ENCODE measurements around the gene TSPYL2. TPM values are rescaled to one million over a fixed set of nuclear protein-coding genes. Genes with fewer than 3 reads are reported as not detected.

Gene TSPYL2
- polyA plus RNA-seq, 3 donors = 22.4 to 34.2 (median 28.2) TPM

DNA sequence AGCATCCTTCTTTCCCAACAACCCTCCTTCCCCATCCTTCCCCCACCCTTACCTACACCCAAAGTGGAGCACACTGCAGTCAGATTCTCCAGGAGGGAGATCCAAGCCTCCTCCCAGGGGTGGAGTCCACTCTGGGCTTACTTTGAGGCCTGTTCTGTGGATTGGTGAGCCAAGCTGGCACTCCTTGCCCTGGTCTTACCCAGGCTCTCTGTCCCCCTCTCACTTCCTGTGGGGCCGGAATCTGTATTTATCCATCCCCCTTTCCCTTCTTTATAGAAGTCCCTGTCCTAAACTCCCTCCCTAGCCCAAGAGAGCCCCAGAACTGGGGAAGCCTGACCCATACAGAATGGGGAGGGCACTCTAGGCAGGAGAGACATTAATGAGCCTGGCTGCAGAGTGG is 3.2 kb upstream of the TSPYL2 start:
- DNase-seq (ENCODE audit: low read depth in 3 of 3, low spot score in 2 of 3) = no peak

DNA sequence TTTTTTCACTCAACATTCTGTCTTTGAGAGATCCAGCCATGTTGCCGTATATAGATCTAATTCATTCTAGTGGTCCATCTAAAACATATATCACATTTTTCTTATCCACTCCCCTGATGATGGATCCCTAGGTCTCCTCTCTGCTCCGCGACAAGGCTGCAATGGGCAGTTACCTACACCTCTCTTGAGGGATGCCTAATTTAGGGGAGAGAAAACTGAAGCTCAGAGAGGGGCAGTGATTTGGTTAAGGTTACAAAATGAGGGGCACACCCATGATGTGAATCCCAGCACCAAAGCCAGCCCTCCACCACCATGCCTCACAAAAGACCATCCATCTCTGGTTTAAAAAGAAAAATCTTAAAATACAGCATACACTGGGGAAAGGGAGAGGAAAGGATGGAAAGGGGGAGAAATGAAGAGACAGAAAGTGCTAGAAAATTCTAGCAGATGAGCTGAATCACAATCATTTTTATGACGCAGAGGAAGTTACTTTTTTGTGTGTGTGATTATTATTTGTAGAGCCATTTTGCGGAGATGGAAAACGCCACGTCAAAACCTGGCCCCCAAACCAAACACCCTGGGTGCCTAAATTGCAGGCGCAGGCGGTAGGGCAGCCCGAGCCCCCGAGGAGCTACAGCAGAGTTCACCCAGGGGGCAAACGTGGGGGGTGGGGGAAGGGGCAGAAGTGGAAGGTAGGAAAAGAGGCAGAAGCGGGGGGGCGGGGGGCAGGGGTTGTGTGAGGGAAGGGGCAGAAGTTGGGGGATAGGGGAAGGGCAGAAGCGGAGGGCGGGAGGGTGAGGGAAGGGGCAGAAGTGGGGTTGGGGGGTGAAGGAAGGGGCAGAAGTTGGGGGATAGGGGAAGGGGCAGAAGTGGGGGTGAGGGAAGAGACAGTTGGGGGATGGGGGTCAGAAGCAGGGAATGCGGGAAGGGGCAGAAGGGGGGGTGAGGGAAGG is 1.3 kb upstream of the TSPYL2 start:
- DNase-seq (ENCODE audit: low read depth in 3 of 3, low spot score in 2 of 3) = no peak

DNA sequence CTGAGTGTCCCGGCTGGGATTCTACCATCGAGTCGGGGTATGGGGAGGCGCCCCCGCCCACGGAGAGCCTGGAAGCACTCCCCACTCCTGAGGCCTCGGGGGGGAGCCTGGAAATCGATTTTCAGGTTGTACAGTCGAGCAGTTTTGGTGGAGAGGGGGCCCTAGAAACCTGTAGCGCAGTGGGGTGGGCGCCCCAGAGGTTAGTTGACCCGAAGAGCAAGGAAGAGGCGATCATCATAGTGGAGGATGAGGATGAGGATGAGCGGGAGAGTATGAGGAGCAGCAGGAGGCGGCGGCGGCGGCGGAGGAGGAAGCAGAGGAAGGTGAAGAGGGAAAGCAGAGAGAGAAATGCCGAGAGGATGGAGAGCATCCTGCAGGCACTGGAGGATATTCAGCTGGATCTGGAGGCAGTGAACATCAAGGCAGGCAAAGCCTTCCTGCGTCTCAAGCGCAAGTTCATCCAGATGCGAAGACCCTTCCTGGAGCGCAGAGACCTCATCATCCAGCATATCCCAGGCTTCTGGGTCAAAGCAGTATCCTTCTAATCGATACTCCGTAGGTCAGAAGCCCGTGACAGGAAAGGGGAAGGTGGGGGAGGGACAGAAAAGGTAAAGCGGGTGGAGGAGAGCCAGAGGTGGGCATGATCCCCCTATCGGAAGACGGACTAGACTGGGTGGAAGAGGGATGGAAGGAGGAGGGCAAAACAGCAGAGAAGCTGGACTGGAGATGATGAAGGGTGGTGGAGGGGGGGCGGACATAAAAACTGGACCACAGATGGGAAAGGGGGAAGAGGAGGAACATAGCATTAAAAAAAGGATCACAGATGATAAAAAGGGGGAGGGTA is 828 bp downstream of the TSPYL2 start:
- no peak for DNase-seq (ENCODE audit: low read depth in 3 of 3, low spot score in 2 of 3)

DNA sequence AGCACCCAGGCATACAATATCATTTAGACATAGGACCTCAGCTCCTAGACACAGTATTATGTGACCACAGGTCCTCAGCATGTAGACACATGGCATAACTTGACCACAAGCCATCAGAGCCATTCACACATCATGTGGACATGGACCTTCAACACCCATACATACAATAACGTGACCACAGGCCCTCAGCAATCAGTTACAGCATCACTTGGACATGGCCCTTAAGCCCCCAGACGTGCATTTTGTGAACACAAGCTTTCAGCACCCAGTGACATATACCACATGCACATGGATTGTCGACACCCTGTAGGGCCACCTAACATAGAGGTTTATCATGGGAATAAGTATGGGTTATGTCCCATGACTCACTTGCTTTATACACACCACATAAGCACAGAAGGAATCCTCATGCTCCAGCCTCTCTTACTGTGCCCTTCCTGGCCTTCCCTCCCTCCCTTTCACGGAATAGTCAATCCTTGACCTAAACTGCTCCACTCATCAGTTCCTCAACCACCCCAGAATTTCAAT is 1.9 kb downstream of the TSPYL2 start:
- DNase-seq (ENCODE audit: low read depth in 3 of 3, low spot score in 2 of 3) = no peak

DNA sequence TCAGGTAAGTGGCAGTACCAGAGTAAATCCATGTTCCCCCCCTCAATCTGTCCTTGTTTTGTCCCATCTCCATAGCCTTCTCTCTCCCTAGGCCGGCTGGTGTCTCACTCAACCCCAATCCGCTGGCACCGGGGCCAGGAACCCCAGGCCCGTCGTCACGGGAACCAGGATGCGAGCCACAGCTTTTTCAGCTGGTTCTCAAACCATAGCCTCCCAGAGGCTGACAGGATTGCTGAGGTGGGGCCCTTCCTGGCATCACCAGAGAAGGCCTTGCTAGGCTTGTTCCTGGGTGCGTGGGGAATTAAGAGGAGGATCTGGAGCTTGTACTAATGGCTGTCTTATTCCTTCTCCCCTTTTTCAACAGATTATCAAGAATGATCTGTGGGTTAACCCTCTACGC is 2.7 kb downstream of the TSPYL2 start:
- no peak for DNase-seq (ENCODE audit: low read depth in 3 of 3, low spot score in 2 of 3)

DNA sequence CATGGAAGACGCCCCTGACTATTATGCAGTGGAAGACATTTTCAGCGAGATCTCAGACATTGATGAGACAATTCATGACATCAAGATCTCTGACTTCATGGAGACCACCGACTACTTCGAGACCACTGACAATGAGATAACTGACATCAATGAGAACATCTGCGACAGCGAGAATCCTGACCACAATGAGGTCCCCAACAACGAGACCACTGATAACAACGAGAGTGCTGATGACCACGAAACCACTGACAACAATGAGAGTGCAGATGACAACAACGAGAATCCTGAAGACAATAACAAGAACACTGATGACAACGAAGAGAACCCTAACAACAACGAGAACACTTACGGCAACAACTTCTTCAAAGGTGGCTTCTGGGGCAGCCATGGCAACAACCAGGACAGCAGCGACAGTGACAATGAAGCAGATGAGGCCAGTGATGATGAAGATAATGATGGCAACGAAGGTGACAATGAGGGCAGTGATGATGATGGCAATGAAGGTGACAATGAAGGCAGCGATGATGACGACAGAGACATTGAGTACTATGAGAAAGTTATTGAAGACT is 3.6 kb downstream of the TSPYL2 start:
- DNase-seq (ENCODE audit: low read depth in 3 of 3, low spot score in 2 of 3) = no peak

DNA sequence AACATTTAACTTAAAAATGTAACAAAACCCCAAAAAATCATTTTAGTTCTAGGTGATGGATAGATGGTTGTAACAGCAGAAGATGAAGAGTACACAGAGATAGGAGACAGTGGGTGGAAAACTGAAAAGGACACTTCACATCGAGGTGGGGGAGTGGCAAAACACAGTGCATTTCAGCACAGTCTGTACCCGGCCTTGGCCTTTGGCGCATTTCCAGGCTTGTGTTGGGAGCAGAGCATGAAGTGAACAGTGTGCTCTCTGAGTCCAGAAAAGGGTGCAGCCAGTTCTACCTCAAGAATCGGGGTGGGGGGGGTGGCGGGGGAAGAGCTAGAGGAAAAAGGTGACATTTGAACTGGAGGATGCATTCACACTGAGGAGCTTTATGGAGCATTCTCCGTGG is 4.3 kb downstream of the TSPYL2 start:
- no peak for DNase-seq (ENCODE audit: low read depth in 3 of 3, low spot score in 2 of 3)

DNA sequence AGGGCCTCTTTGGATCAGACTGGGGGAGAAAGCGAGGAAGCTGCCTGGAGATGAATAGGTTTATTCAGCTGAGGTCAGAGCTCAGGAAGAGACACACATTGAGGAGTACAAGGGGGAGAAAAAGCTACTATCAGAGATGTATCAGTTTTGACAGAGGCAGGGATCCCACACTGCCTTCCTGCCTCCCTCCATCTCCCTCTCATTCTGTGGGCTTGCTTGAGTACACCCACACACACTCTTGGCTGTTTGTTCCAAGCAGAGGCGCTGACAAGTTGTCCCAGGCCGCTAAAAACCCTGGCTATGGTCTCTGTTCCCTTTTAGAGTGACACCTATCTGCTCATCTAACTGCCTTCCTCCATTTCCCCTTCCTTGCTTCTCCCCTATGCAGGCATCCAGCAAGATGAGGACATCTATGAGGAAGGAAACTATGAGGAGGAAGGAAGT is 5.2 kb downstream of the TSPYL2 start:
- no peak for DNase-seq (ENCODE audit: low read depth in 3 of 3, low spot score in 2 of 3)

DNA sequence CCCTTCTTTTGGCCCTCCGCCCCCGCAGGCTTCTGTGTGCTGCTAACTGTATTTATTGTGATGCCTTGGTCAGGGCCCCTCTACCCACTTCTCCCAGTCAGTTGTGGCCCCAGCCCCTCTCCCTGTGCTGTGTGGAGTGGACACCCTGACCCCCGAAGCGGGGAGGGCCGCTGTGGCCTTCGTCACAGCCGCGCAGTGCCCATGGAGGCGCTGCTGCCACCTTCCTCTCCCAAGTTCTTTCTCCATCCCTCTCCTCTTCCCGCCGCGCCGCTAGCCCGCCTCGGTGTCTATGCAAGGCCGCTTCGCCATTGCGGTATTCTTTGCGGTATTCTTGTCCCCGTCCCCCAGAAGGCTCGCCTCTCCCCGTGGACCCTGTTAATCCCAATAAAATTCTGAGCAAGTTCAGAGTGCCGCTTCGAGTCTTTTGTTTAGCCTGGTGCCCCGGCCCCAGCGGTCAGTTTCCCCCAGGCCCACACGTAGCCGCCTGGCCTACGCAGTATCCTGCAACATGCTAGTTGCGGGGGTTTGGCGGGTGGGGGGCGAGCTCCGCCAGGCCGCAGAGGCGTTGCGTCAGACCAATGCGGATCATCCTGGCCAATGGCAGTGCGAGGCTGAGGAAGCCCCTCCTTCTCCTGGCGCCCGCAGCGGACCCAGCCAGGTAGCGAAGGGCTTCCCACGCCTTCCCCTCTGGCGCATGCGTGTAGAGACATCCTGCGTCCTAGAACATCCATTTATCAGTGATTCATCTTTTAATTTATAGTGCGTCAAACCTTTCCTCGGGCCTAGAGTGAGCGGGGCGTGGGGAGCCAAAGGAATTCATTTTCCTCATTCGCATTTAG is 6.2 kb downstream of the TSPYL2 start:
- DNase-seq (ENCODE audit: low read depth in 3 of 3, low spot score in 2 of 3) = peak in 1 of 3 donors; percentile 55

DNA sequence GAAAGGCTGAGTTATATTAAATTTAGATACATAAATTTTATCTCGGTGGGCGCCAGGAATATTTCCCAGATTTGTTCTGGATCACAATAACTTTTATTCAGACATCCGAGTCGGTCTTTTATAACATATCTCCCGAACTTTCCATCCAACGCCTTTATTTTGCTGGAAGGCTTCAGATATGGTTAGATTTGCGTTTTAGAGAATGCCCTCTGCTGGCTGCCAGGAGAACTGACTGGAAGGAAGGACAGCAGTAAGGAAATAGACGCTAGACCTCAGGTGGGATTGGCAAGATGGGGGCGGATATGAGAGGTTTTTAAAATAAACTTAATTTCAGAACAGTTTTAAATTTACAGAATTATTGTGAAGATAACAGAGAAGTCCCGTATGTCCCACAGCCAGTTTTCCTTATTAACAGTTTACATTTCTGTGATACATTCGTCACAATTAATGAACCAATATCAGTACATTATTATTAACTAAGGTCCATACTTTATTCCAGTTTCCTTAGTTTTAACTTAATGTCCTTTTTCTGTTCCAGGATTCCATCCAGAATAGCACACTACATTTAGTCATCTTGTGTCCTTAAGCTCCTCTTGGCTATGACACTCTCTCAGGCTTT is 7.2 kb downstream of the TSPYL2 start:
- DNase-seq (ENCODE audit: low read depth in 3 of 3, low spot score in 2 of 3) = no peak

DNA sequence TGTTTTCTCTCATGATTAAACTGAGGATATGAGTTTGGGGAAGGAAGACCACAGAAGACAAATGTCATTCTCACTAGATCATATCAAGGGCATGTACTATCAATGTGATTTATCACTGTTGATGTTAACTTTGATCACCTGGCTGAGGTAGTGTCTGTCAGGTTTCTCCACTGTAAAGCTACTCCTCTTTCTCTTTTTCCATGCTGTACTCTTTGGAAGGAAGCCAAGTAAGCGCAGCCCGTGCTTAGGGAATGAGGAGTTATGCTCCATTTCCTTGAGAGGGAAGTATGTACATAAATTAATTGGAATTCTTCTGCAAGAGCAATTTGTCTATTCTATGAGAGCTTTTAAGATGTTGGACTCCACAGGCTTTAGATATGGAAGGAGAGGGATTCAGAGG is 7.8 kb downstream of the TSPYL2 start:
- DNase-seq (ENCODE audit: low read depth in 3 of 3, low spot score in 2 of 3) = no peak

DNA sequence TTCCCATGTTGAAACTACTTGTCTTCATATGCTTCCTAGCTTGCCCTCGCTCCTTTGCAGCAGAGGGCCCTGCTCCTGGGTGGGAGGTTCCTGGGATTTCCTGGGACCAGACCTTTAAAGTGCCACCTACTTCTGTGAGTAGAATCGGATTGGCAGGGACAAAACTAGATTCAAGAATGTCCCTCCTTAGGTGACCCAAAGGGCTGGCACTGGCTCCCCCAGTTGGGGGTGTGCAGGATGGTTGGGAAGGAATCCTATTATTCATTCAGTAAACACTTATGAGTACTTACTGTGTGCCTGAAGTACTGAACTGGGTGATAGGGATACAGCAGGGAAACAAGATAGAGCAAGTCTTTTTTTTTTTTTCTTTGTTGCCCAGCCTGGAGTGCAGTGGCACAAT is 9.2 kb downstream of the TSPYL2 start:
- DNase-seq (ENCODE audit: low read depth in 3 of 3, low spot score in 2 of 3) = no peak

DNA sequence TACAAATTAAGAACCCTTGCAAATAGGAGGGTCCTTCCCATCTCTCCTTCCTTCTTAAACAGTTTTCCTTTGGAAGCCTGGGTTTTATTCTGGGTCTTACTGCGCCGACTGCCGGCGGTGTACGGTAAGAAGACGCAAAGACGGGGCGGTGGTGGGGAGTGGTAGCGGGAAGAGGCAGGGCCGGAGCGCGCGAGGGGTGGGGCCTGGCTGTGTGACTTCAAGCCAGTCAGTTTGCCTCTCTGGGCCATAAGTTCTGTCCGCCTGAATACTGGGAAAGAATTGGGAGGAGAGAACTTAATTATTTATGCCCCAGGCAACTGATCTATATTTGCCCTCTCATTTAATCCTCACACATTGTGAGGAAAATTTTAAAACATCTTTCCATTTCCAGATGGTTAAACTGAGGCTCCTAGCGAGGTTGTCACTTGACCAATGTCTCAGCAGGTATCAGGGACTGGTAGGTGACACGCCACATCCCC is 11.0 kb downstream of the TSPYL2 start:
- no peak for DNase-seq (ENCODE audit: low read depth in 3 of 3, low spot score in 2 of 3)

DNA sequence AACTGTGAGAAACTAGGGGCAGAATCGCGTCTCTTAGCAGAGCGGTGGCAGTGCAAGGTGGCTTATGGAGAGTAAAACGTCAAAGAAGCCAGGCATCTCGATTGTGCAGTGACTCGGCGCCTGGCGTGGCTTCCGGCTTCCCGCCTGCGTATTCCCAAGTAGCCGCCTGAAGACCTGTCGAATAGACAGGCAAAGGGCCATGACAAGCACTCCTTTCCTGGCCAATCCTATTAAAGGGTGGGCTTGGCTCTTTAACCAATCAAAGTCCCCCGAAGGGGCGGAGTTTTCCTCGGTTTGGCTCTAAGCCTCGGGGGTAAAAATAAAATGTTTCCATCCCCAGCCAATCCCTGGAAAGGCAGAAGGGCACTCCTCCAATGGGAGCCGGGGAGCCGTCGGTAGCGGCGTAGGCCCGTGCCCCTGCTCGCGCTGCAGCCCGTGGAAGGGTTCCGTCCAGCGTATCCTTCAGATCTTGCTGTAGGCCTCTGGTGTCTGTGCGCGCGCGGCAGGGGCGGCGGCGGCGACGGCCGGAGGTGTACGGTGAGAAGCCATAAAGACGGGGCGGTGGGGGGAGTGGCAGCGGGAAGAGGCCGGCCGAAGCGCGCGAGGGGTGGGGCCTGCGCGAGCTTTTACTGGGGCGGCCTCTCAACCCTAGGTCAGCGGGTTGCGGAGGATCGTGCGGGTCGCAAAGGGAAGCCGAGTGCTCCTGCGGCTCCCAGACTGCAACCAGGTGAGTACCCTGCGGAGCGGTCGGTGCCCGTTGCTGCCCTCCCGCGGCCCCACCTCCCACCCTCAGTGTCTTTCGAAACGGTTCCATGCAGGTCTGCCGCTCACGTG is 11.8 kb downstream of the TSPYL2 start, which contains the start of gene KANTR:
TSS of gene KANTR (plus strand) at position 395 of the 834 bp plus-strand sequence. CDS start 30,131 bp downstream, outside the sequence.
- peak; percentile 78 to 89 (median 81) for DNase-seq (ENCODE audit: low read depth in 3 of 3, low spot score in 2 of 3)

DNA sequence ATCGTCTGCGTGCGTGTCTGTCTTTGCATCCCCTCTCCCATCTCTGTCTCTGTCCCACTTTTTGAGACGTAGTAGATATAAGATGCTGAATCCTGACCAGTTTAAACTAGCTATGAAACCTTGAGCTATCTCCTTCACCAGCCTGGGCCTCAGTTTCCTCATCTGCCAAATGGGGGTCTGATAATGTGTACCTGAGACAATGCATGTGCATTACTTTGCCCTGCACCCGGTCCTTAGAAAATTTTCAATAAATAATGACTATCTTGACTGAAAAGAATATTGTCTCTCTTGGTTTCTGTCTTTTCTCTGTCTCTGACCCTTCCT is 12.4 kb downstream of the TSPYL2 start:
- DNase-seq (ENCODE audit: low read depth in 3 of 3, low spot score in 2 of 3) = no peak

DNA sequence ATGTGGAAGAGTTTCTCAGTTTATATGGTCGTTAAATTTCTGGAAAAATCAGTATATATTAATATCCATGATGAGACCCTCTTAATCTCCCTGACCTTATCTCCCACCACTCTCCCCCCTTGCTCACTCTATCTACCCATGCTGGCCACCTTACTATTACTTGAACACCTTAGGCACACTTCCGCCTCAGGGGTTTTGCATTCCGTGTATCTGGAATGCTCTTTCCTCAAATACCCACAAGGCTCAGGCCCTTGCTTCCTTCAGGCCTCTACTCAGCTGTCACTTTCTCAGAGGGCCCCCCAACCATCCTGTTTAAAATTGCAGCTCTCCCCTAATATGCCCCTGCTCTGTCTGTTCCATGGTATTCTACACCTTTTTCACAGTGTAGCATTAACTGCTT is 13.6 kb downstream of the TSPYL2 start:
- no peak for DNase-seq (ENCODE audit: low read depth in 3 of 3, low spot score in 2 of 3)

DNA sequence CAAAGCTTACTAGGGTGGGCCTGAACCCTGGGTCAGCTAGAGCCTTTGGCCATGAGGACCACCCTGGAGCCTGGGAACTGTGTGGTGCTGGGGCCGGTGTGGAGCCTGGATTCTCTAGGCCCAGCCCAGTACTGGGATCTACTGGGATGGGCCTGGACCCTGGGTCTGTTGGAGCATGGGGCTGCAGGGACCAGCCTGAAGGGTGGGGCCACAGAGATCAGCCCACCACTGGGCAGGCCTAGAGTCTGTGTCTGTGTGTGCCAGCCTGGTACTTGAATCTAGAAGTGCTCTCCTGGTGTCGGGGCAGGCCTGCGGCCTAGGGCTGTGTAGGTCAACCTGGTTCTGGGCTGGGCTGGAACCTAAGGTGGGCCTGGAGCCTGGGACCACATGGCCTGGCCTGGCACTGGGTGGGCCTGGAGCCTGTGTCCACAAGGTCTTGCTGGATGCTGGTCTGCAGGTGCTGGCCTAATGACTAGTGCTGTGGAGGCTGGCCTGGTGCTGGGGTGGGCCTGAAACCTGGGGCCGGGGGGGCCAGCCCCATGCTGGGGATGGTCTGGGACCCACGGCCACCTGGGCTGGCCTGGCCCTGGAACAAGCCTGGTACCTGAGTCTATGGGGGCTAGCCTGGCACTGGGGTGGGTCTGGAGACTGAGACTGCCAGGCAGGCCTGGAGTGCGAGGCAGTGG is 32.8 kb downstream of the TSPYL2 start:
- DNase-seq (ENCODE audit: low read depth in 3 of 3, low spot score in 2 of 3) = no peak

DNA sequence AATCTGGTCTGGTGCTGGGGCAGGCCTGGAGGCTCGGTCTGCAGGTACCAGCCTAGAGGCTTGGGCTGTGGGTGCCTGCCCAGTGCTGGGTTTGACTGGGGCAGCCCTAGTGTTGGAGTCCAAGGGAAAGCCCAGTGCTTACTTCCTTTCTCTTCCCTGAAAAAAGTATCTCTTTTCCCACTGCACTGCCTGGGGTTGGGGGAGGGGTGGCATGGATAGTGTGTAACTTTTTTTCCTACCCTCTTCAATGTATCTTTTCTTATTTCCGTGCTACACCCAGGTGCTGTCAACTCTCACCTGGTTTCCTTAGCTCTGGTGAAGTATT is 33.3 kb downstream of the TSPYL2 start:
- no peak for DNase-seq (ENCODE audit: low read depth in 3 of 3, low spot score in 2 of 3)
